GM12878 (cell line): Measurements from ENCODE around the gene ADGRL3. TPM values are rescaled to one million over a fixed set of nuclear protein-coding genes. Genes with fewer than 3 reads are reported as not detected.

Source experiments
- ATAC-seq: fragments of 200-7000 bp; cut with Tn5 transposase; 3 replicates; pipeline ENCODE4 v1.9.1; 2020; ENCODE audit warnings: mild to moderate bottlenecking, moderate library complexity
- BruUV-seq: library from RNA; stranded (reverse); fragments of 400-500 nt; replicated peaks from 2 replicates; lab custom pipeline; 2021; lab: Mats Ljungman, UMichigan
- CTCF ChIA-PET: fragments of 300-600 bp; sonication (Branson Sonifier 250); formaldehyde crosslinking; extraction: SDS; loops from one replicate; lab custom pipeline; 2021; ENCODE audit warnings: inconsistent platforms; lab: Yijun Ruan, JAX
- POLR2A ChIA-PET: fragments of 350-600 bp; formaldehyde crosslinking; extraction: SDS; loops from one replicate; lab custom pipeline; 2021; ENCODE audit warnings: inconsistent platforms; lab: Charles Lee
- RAD21 ChIA-PET: fragments of 300-600 bp; sonication (Branson Sonifier 250); formaldehyde crosslinking; loops from one replicate; lab custom pipeline; 2023; ENCODE audit warnings: antibody characterized with exemption; ENCODE audit not compliant: unreplicated experiment; lab: Charles Lee
- SMC1A ChIA-PET: fragments of 300-600 bp; sonication (Branson Sonifier 250); formaldehyde crosslinking; loops from one replicate; lab custom pipeline; 2023; ENCODE audit not compliant: unreplicated experiment, uncharacterized antibody; lab: Charles Lee
- DNase-seq: peaks from one replicate; pipeline ENCODE4 v3.0.0-alpha.2; 2011; ENCODE audit warnings: low read depth, low spot score
- FAIRE-seq: peaks from 3 replicates; lab custom pipeline; 2011; peaks lifted over from hg19 to GRCh38; lab: Jason Lieb, UNC
- H2AFZ ChIP-seq: 2 replicates; pipeline ENCODE4 v1.6.0; 2011; ENCODE audit warnings: low read depth, low read length, control low read depth; ENCODE audit not compliant: control insufficient read depth
- H3K27ac ChIP-seq: 2 replicates; pipeline ENCODE4 v1.5.1; 2011; ENCODE audit warnings: control low read depth; ENCODE audit not compliant: control insufficient read depth, insufficient read depth
- H3K27me3 ChIP-seq, 2 experiments: replicated peaks in 1 of 2; 2 replicates each; pipeline versions ENCODE4 v1.6.0 to v1.6.1; 2011; ENCODE audit warnings: low read length in 1 of 2; ENCODE audit not compliant: control insufficient read depth in 2 of 2, insufficient read depth in 2 of 2
- H3K36me3 ChIP-seq, 2 experiments: 2 replicates each; pipeline ENCODE4 v1.5.1; 2011; ENCODE audit warnings: low read length in 1 of 2; ENCODE audit not compliant: control insufficient read depth in 2 of 2, insufficient read depth in 2 of 2
- H3K4me1 ChIP-seq: 2 replicates; pipeline ENCODE4 v1.6.1; 2011; ENCODE audit warnings: mild to moderate bottlenecking, low read length, moderate library complexity, mixed read lengths; ENCODE audit not compliant: control insufficient read depth, insufficient read depth
- H3K4me2 ChIP-seq: 2 replicates; pipeline ENCODE4 v1.6.0; 2011; ENCODE audit warnings: control low read depth; ENCODE audit not compliant: control insufficient read depth, insufficient read depth
- H3K4me3 ChIP-seq: fragments of 200-600 bp; sonication (generic); 2 replicates; pipeline ENCODE4 v1.5.1; 2016
- H3K79me2 ChIP-seq: 2 replicates; pipeline ENCODE4 v1.6.0; 2011; ENCODE audit warnings: low read length; ENCODE audit not compliant: control insufficient read depth, insufficient read depth
- H3K9ac ChIP-seq: 2 replicates; pipeline ENCODE4 v1.8.0; 2011; ENCODE audit warnings: low read length, control low read depth, mixed read lengths; ENCODE audit not compliant: control insufficient read depth, insufficient read depth
- H3K9me3 ChIP-seq: replicated peaks from 3 replicates; pipeline ENCODE4 v1.5.1; 2011; ENCODE audit warnings: mild to moderate bottlenecking, low read length; ENCODE audit not compliant: control insufficient read depth, insufficient read depth
- H4K20me1 ChIP-seq: 2 replicates; pipeline ENCODE4 v1.6.0; 2011; ENCODE audit not compliant: control insufficient read depth, insufficient read depth
- MTA3 ChIP-seq: IDR thresholded peaks from 2 replicates; pipeline ENCODE4 v1.6.1; 2012; ENCODE audit warnings: low read length, inconsistent platforms, borderline replicate concordance
- RUNX3 ChIP-seq: IDR thresholded peaks from 2 replicates; pipeline ENCODE4 v1.6.1; 2012; ENCODE audit warnings: low read length, inconsistent platforms
- USF1 ChIP-seq: IDR thresholded peaks from 2 replicates; pipeline ENCODE4 v1.6.1; 2011; ENCODE audit warnings: borderline replicate concordance, low read depth, mild to moderate bottlenecking, moderate library complexity, mixed read lengths, low read length; ENCODE audit not compliant: insufficient read depth; ENCODE audit errors: extremely low read length
- ZNF207 ChIP-seq: fragments of 450-650 bp; IDR thresholded peaks from 2 replicates; pipeline ENCODE4 v1.6.1; 2014; ENCODE audit warnings: antibody characterized with exemption, mild to moderate bottlenecking, borderline replicate concordance
- ZNF384 ChIP-seq: IDR thresholded peaks from 2 replicates; pipeline ENCODE4 v1.6.1; 2012; ENCODE audit warnings: low read depth, mild to moderate bottlenecking, low read length, improper control_type of control experiment, borderline replicate concordance
- WGBS: methylation state at CpG from one replicate; pipeline ENCODE4 v1.1.6; 2016; ENCODE audit warnings: low lambda C conversion rate; ENCODE audit not compliant: insufficient replicate concordance, insufficient coverage; ENCODE audit errors: missing lambda C conversion rate; 5-methylcytosine and 5-hydroxymethylcytosine counted together
- in situ Hi-C: fragments of 300-500 bp; cut with MboI; formaldehyde crosslinking; loops from 9 replicates; pipeline ENCODE4 v1.14.3; 2018; ENCODE audit warnings: mixed read lengths
- intact Hi-C: fragments of 100-400 bp; cut with micrococcal nuclease; formaldehyde crosslinking; loops from one replicate; pipeline ENCODE4 v1.14.2; 2022; ENCODE audit not compliant: unreplicated experiment
- polyA plus RNA-seq, 11 experiments: library from polyadenylated mRNA; depleted of rRNA in 4 of 11; unstranded in 6 of 11; stranded (reverse) in 5 of 11; fragments of >200 nt; fragmentation: Nextera tagmentation in 4 of 11; fragmentation: Illumina TruSeq in 1 of 11; extraction: Ambion mirVana in 4 of 11; extraction: Trizol in 1 of 11; gene quantifications; 1 replicate in 1 of 11; 2 replicates in 10 of 11; pipeline versions ENCODE4 v1.2.1 to v1.2.3, GENCODE V29; 2011 to 2016; ENCODE audit warnings: inconsistent platforms in 2 of 11, missing spikeins in 2 of 11, low read depth in 1 of 11
- total RNA-seq, 4 experiments: library from RNA; depleted of rRNA in 3 of 4; stranded (reverse); fragments of >200 nt in 3 of 4; fragmentation: Illumina TruSeq in 1 of 4; extraction: Trizol in 1 of 4; gene quantifications; 2 replicates each; pipeline versions ENCODE4 v1.2.1 to v1.2.3, GENCODE V29; 2013 to 2021

Gene ADGRL3
- total and polyA plus RNA-seq, 10 of the 15 experiments (the other 5 are each of a cell fraction or from before 2014, with no cell fraction given): 1.1 TPM; not detected in 9

DNA sequence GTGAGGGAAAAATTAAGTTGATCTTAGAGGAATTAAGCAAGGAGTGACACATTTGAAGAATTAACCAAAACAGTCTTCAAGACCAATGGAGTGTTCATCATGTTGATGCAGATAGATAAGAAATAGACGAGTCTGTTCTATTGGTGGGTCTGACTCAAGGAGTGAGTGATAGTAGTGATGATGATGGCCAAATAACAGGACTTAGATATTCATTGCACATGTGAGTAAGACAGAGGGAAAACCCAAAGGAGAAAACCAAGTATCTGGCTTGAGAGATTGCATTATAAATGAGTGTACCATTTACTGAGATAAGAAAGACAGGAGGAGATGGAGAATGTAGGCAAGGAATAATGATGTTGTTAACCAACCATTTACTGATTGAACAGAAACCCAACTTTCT is 321.3 kb downstream of the ADGRL3 start:
- H3K9ac ChIP-seq: no peak overlapping the region
- no peaks in the 10 kb centered on the region for H3K9me3 ChIP-seq
- no peak overlapping the region for H3K27ac ChIP-seq
- intact Hi-C loops: no loop called here
- no peaks in the 10 kb centered on the region for H3K79me2 ChIP-seq
- WGBS: 0% methylated on average over 1 of the region's 1 CpG
- no peaks in the 10 kb centered on the region for H3K4me1 ChIP-seq
- H3K27me3 ChIP-seq: no peaks in the 10 kb centered on the region
- FAIRE-seq (no peak), DNase-seq (no peak), ATAC-seq (no peak)
- H3K36me3 ChIP-seq: no peaks in the 10 kb centered on the region
- in situ Hi-C loops: no loop called here
- ChIA-PET CTCF (no interaction called here), POLR2A (no interaction called here), RAD21 (no interaction called here), SMC1A (no interaction called here)
- TF ChIP-seq USF1: no peak
- no peak for TF ChIP-seq RUNX3
- TF ChIP-seq ZNF207: no peak
- no peak for TF ChIP-seq MTA3
- TF ChIP-seq ZNF384: no peak
- no peak overlapping the region for H2AFZ ChIP-seq
- H4K20me1 ChIP-seq: no peaks in the 10 kb centered on the region
- H3K4me3 ChIP-seq: no peak overlapping the region
- no peak overlapping the region for H3K4me2 ChIP-seq
- BruUV-seq: no TSS peak

DNA sequence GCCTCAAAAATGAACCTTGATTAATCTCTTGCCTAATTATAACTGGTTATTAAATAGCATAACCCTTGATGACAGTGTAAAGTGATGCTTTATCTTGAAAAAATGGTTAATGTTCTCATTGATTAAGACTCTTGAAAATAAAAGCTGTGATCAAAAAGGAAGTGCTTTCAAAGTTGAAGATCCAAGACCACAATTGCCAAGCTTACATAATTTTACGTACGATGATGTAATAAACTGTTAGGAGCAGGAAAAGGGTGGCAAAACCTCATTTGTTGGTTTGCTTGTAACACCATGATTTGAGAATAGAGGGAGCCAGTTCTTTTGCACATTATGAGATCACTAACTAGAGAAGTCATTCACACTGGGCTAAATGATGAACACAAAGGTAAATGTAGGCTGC is 322.2 kb downstream of the ADGRL3 start:
- no peaks in the 10 kb centered on the region for H3K4me1 ChIP-seq
- ATAC-seq (no peak), FAIRE-seq (no peak), DNase-seq (no peak)
- no peak overlapping the region for H2AFZ ChIP-seq
- no peaks in the 10 kb centered on the region for H3K79me2 ChIP-seq
- no peak overlapping the region for H3K27ac ChIP-seq
- WGBS: 86% methylated on average over 2 of the region's 2 CpGs
- H3K4me3 ChIP-seq: no peak overlapping the region
- no peak overlapping the region for H3K9ac ChIP-seq
- H3K9me3 ChIP-seq: no peaks in the 10 kb centered on the region
- H3K27me3 ChIP-seq: no peaks in the 10 kb centered on the region
- TF ChIP-seq USF1: no peak
- ChIA-PET CTCF (no interaction called here), SMC1A (no interaction called here), RAD21 (no interaction called here), POLR2A (no interaction called here)
- BruUV-seq: no TSS peak
- no peaks in the 10 kb centered on the region for H3K36me3 ChIP-seq
- in situ Hi-C loops (no loop called here), intact Hi-C loops (no loop called here)
- no peak overlapping the region for H3K4me2 ChIP-seq
- no peaks in the 10 kb centered on the region for H4K20me1 ChIP-seq
